GM13976 (cell line): ENCODE measurements around the gene CIT.
"Not testable (repeated sequence)": the region's sequence is repeated elsewhere in the genome, so short reads cannot be mapped to it uniquely, and the experiment has no call there.

ENCODE experiments used
- DNase-seq: peaks from one replicate; pipeline ENCODE4 v3.0.0; 2012; ENCODE audit warnings: low spot score
- CTCF ChIP-seq: IDR thresholded peaks from 2 replicates; pipeline ENCODE4 v1.5.1; 2012; ENCODE audit warnings: borderline replicate concordance, mild to moderate bottlenecking; ENCODE audit not compliant: insufficient read depth; ENCODE audit errors: extremely low read depth, missing control alignments, control extremely low read depth
- in situ Hi-C: fragments of 300-500 bp; cut with MboI; formaldehyde crosslinking; loops from one replicate; pipeline ENCODE4 v1.12.0; 2022; ENCODE audit warnings: low sequenced_read_pairs, mixed read lengths, inconsistent platforms; ENCODE audit not compliant: unreplicated experiment

The CIT gene

GRCh38 chr12:119665164-119665929, 211.8 kb downstream of the CIT start:
- in situ Hi-C loops: no loop called here
- no peak for TF ChIP-seq CTCF
- no peak for DNase-seq

GRCh38 chr12:119664642-119665041, 212.5 kb downstream of the CIT start:
- no peak for DNase-seq
- TF ChIP-seq CTCF: no peak
- in situ Hi-C loops: no loop called here

GRCh38 chr12:119661882-119662281, 215.2 kb downstream of the CIT start:
- in situ Hi-C loops: no loop called here
- no peak for DNase-seq
- no peak for TF ChIP-seq CTCF

- in situ Hi-C loops: no loop called here
- no peak for DNase-seq
- no peak for TF ChIP-seq CTCF
Measured at GRCh38 chr12:119660076-119660475, 217.0 kb downstream of the CIT start.

- TF ChIP-seq CTCF: peak; percentile 86
- in situ Hi-C loops: loop anchor here (10.0 kb wide), 1 partner anchor 225 kb away; no protein-coding TSS in a partner anchor
- DNase-seq: peak; percentile 66
Measured at GRCh38 chr12:119659289-119659897, 217.7 kb downstream of the CIT start.

- in situ Hi-C loops: loop anchor here (10.0 kb wide), 1 partner anchor 223 kb away; no protein-coding TSS in a partner anchor
- DNase-seq: not testable (repeated sequence)
Measured at GRCh38 chr12:119658166-119658565, 219.0 kb downstream of the CIT start.

- DNase-seq: not testable (repeated sequence)
- in situ Hi-C loops: loop anchor here (10.0 kb wide), 1 partner anchor 222 kb away; no protein-coding TSS in a partner anchor
Measured at GRCh38 chr12:119657001-119657400, 220.1 kb downstream of the CIT start.
